Activated T-cell treated with anti-CD3 and anti-CD28 coated beads, Interleukin-2, amount 50 U/mL, for 24 hours (primary cell): Measurements from ENCODE around the gene SPRR3.
"Not testable (repeated sequence)": the region's sequence is repeated elsewhere in the genome, so short reads cannot be mapped to it uniquely, and the experiment has no call there.

Experiments used
- DNase-seq: peaks from one replicate; pipeline ENCODE4 v3.0.0-alpha.2; 2020
- H3K27ac Mint-ChIP-seq: 2 replicates; pipeline ENCODE4 v1.8.0; 2020; ENCODE audit warnings: mild to moderate bottlenecking, mixed read lengths
- H3K27me3 Mint-ChIP-seq: 2 replicates; pipeline ENCODE4 v1.8.0; 2020; ENCODE audit warnings: mixed read lengths
- H3K36me3 Mint-ChIP-seq: 2 replicates; pipeline ENCODE4 v1.8.0; 2020; ENCODE audit warnings: low read depth, mixed read lengths
- H3K4me1 Mint-ChIP-seq: 2 replicates; pipeline ENCODE4 v1.8.0; 2020; ENCODE audit warnings: low read depth, mixed read lengths
- H3K4me3 Mint-ChIP-seq: 2 replicates; pipeline ENCODE4 v1.8.0; 2020; ENCODE audit warnings: mild to moderate bottlenecking, moderate library complexity, mixed read lengths
- H3K9me3 Mint-ChIP-seq: 2 replicates; pipeline ENCODE4 v1.8.0; 2020; ENCODE audit warnings: mixed read lengths

The SPRR3 gene

DNA sequence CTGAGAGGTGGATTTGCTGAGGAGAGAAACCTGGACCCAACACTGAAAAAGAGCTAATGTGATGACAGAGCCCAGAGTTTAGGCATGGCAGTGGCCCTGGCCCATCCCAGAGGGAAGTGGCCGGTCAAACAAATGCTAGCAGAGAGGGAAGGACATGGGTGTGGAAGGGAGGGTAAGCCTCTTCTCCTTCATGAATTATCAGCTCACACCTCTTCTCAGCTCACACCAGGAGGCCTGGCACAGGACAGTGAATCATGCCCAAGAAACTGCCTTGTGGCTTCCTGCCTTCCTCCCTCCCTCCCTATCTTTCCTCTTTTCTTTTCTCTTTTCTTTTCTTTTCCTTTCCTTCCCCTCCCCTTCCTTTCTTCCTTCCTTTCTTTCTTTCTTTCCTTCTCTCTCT, 1.3 kb upstream of the SPRR3 start:
- no peaks in the 10 kb centered on the region for H3K36me3 Mint-ChIP-seq
- no peak overlapping the region for H3K4me3 Mint-ChIP-seq
- H3K9me3 Mint-ChIP-seq: peaks cover 4% of the 10 kb centered on the region
- DNase-seq: no peak
- H3K4me1 Mint-ChIP-seq: no peaks in the 10 kb centered on the region
- no peak overlapping the region for H3K27ac Mint-ChIP-seq
- H3K27me3 Mint-ChIP-seq: peaks cover 13% of the 10 kb centered on the region

DNA sequence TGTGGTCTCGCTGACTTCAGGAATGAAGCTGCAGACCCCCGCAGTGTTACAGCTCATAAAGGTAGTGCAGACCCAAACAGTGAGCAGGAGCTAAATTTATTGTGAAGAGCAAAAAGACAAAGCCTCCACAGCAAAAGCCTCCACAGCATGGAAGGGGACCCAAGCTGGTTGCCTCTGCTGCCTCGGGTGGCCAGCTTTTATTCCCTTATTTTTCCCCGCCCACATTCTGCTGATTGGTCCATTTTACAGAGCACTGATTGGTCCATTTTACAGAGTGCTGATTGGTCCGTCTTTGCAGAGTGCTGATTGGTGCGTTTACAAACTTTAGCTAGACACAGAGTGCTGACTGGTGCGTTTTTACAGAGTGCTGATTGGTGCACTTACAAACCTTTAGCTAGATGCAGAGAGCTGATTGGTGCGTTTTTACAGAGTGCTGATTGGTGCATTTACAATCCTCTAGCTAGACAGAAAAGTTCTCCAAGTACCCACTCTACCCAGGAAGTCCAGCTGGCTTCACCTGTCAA, 9.7 kb downstream of the SPRR3 start:
- not testable (repeated sequence) for H3K27ac Mint-ChIP-seq, H3K9me3 Mint-ChIP-seq, H3K4me3 Mint-ChIP-seq, H3K36me3 Mint-ChIP-seq, DNase-seq, H3K4me1 Mint-ChIP-seq
- H3K27me3 Mint-ChIP-seq: peaks cover 16% of the 10 kb centered on the region

DNA sequence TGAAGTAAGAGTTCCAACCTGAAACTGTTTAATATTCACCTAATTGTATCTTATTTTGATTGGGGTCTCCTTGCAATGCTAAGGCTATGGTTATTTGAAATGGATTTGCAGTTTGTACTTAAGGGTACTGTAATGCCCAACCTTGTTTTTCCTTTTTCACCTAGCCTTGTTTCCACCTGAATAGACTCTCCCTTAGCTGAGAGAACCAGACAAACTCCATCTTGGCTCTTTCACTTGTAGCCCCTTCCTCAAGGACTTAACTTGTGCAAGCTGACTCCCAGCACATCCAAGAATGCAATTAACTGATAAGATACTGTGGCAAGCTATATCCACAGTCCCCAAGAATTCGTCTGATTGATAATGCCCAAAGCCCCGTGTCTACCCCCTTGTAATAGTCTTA, 20.3 kb downstream of the SPRR3 start:
- not testable (repeated sequence) for H3K4me3 Mint-ChIP-seq, H3K36me3 Mint-ChIP-seq, H3K4me1 Mint-ChIP-seq, H3K27ac Mint-ChIP-seq, H3K9me3 Mint-ChIP-seq, DNase-seq
- H3K27me3 Mint-ChIP-seq: peaks cover 45% of the 10 kb centered on the region

DNA sequence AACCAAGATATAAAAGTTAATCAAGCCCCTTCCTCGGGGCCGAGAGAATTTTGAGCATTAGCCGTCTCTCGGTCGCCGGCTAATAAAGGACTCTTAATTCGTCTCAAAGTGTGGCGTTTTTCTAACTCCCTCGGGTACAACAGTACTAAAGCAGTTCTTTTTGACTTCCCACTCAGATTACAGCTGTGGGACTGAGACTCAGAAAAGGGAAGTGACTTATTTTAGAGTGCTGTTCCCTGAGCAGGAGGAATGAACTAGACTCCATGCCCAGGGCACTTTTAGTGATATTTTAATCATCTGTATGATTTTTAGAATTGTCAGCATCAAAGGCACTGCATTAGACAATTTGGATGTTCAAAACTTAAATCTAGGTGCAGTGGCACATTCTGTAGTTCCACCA, 20.8 kb downstream of the SPRR3 start:
- H3K9me3 Mint-ChIP-seq, H3K27ac Mint-ChIP-seq, H3K4me3 Mint-ChIP-seq, H3K4me1 Mint-ChIP-seq, H3K36me3 Mint-ChIP-seq, DNase-seq: not testable (repeated sequence)
- H3K27me3 Mint-ChIP-seq: peaks cover 45% of the 10 kb centered on the region

DNA sequence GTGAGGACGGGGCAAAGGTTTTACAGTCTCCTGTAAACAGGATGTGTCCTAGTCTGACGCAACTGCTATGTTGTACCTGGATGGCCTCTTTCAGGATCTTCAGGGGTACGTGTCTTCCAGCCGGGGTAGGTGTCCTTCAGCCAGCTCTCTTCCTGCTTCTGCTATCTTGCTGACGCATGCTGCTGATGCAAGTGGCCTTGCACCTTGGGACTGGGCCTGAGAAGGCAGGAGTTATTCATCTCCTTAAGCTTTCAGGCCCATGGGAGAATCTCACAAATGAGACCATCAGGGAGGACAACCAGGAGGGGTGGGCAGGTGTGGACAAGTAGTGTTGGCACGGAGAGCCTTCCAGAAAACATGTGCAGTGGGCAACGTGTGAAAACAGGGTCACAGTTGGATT, 21.6 kb downstream of the SPRR3 start:
- no peaks in the 10 kb centered on the region for H3K36me3 Mint-ChIP-seq
- peaks cover 44% of the 10 kb centered on the region for H3K27me3 Mint-ChIP-seq
- H3K4me1 Mint-ChIP-seq: no peaks in the 10 kb centered on the region
- no peak for DNase-seq
- no peaks in the 10 kb centered on the region for H3K9me3 Mint-ChIP-seq
- H3K4me3 Mint-ChIP-seq: no peak overlapping the region
- no peak overlapping the region for H3K27ac Mint-ChIP-seq

DNA sequence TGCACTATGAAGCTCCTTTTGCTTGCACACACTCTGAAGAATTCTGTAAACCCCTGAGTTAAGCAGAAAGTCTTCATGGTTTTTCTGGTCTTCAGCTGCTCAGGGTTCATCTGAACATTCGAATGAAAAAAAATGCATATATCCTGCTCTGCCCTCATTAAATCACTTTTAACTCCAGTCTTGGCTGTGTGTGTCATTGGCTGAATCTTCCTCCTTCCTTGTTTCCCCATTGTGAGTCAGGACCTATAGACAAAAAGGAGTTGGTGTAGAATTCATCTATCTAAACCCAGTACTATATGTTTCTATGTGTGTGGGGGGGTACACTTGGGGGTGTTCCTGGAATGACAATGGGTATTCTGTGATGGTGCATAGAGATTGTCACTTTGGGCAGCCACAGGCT, 22.9 kb downstream of the SPRR3 start:
- Mint-ChIP-seq H3K27ac (no peak overlapping the region), H3K4me1 (no peaks in the 10 kb centered on the region), H3K4me3 (no peak overlapping the region), H3K27me3 (peaks cover 43% of the 10 kb centered on the region), H3K9me3 (no peaks in the 10 kb centered on the region), H3K36me3 (no peaks in the 10 kb centered on the region)
- no peak for DNase-seq

DNA sequence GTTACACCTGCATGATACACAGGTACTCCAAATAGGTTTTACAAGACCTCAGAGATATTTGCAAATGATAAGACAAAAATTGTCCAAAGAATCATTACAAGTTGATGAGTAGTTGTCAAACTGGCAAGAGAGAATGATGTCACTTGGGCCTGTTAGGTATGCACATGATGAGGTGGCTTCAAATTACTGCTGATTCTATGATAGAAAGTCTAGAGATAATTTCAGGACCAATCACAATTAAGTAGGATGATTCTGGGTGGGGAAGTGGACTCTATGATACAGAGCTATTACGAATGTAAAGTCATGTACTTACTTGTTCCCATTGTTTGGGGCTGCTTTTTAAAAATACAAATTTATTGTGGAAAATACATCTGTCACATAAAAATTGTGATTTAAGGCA, 24.2 kb downstream of the SPRR3 start:
- Mint-ChIP-seq H3K27ac (no peak overlapping the region), H3K9me3 (no peaks in the 10 kb centered on the region), H3K36me3 (no peaks in the 10 kb centered on the region), H3K4me3 (no peak overlapping the region), H3K27me3 (peaks cover 35% of the 10 kb centered on the region), H3K4me1 (no peaks in the 10 kb centered on the region)
- DNase-seq: no peak

DNA sequence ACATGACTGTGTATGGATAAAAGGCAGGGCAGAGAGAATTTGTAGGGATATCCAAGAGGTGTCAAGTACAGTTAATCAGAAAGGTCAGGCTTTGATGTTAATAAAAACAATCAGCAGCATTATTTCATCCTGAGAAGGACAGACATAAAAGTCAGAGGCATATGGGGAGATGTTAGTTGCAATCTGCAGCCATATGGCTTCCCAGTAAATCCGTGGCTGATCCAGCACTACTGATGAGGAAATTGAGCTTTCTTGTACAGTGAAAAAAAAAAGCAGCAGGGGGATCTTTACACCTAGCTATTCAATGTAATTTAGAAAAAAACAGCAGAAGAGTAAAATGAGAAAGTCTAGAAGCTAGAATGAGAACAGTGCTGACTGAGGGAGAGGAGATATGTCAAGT, 27.2 kb downstream of the SPRR3 start:
- Mint-ChIP-seq H3K9me3 (no peaks in the 10 kb centered on the region), H3K4me1 (no peaks in the 10 kb centered on the region), H3K36me3 (no peaks in the 10 kb centered on the region), H3K27ac (no peak overlapping the region), H3K27me3 (peaks cover 20% of the 10 kb centered on the region), H3K4me3 (no peak overlapping the region)
- no peak for DNase-seq

DNA sequence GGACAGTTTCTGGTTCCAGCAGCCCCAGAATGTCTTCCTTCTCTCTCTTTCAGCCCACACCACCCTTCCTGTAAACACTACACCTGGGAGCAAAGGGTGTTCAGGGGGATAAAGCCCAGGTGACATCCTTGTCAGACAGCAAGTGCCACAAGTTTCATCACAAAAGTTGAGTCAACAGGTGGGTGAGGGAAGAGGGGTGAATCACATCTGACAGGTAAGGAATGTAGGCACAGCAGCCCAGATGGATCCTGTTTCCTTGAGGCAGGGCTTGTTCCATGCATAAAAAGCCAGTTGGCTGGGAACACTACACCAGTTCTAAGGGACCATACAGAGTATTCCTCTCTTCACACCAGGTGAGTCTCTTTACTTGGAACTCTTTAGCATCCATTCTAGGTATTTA, 29.3 kb downstream of the SPRR3 start, which contains the start of gene SPRR1B:
Gene SPRR1B (plus strand): TSS at position 309 of the 400 bp plus-strand sequence. CDS start 1,143 bp downstream, outside the sequence.
- peaks cover 23% of the 10 kb centered on the region for H3K27me3 Mint-ChIP-seq
- no peaks in the 10 kb centered on the region for H3K36me3 Mint-ChIP-seq
- no peak within 1 kb of the TSS for H3K4me3 Mint-ChIP-seq
- no peak for DNase-seq
- no peaks in the 10 kb centered on the region for H3K9me3 Mint-ChIP-seq
- no peak within 1 kb of the TSS for H3K27ac Mint-ChIP-seq
- no peaks in the 10 kb centered on the region for H3K4me1 Mint-ChIP-seq

DNA sequence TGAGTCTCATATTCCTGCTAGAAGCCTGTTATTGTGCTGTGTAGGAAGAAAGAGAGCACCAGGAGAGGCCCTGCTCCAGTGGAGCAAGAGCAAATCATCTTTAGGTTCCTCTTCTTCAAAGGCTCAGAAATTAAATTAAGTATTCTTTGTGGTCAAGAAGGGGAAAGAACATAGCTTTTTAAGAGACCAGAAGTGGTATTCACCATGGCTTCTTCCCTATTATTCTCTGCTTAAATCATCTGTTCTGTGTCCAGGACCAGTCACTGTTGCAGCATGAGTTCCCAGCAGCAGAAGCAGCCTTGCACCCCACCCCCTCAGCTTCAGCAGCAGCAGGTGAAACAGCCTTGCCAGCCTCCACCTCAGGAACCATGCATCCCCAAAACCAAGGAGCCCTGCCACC, 30.5 kb downstream of the SPRR3 start:
- Mint-ChIP-seq H3K36me3 (no peaks in the 10 kb centered on the region), H3K4me3 (no peak overlapping the region), H3K27ac (no peak overlapping the region), H3K27me3 (peaks cover 29% of the 10 kb centered on the region), H3K4me1 (no peaks in the 10 kb centered on the region), H3K9me3 (no peaks in the 10 kb centered on the region)
- no peak for DNase-seq

DNA sequence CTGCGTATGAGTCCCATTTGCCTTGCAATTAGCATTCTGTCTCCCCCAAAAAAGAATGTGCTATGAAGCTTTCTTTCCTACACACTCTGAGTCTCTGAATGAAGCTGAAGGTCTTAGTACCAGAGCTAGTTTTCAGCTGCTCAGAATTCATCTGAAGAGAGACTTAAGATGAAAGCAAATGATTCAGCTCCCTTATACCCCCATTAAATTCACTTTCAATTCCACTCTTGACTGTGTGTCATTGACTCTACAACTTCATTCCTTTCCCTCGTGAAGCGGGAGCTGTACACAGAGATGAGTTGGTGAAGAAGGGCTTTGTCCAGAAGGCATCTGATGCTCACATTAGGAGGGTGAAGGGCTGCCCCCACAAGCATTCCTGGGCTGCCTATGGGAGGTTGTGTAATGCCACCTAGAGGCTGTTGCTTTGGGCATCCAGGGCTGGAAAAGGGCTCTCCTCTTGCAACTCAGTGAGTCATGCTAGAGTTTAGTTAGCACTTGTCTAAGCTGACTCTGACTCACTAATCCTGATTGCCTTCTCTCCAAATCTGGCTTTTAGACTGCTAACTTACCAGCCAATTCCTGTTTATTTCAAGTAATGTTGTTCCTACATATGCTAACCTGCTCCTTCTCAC, 31.2 kb downstream of the SPRR3 start:
- Mint-ChIP-seq H3K4me1 (no peaks in the 10 kb centered on the region), H3K36me3 (no peaks in the 10 kb centered on the region), H3K27ac (no peak overlapping the region), H3K4me3 (no peak overlapping the region), H3K27me3 (peaks cover 32% of the 10 kb centered on the region), H3K9me3 (no peaks in the 10 kb centered on the region)
- no peak for DNase-seq

DNA sequence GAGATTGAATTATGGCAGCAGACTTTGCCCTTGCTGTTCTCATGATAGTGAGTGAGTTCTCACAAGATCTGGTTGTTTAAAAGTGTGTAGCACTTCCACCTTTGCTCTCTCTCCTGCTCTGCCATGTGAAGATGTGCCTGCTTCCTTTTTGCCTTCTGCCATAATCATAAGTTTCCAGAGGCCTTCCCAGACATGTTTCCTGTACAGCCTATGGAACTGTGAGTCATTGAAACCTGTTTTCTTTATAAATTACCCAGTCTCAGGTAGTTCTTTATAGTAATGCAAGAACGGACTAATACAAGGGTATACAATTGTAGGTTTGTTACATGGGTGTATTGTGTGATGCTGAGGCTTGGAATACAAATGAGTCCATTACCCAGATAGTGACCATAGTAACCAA, 33.7 kb downstream of the SPRR3 start:
- Mint-ChIP-seq H3K4me1 (no peaks in the 10 kb centered on the region), H3K27me3 (peaks cover 37% of the 10 kb centered on the region), H3K36me3 (no peaks in the 10 kb centered on the region), H3K27ac (no peak overlapping the region), H3K9me3 (no peaks in the 10 kb centered on the region), H3K4me3 (no peak overlapping the region)
- no peak for DNase-seq

DNA sequence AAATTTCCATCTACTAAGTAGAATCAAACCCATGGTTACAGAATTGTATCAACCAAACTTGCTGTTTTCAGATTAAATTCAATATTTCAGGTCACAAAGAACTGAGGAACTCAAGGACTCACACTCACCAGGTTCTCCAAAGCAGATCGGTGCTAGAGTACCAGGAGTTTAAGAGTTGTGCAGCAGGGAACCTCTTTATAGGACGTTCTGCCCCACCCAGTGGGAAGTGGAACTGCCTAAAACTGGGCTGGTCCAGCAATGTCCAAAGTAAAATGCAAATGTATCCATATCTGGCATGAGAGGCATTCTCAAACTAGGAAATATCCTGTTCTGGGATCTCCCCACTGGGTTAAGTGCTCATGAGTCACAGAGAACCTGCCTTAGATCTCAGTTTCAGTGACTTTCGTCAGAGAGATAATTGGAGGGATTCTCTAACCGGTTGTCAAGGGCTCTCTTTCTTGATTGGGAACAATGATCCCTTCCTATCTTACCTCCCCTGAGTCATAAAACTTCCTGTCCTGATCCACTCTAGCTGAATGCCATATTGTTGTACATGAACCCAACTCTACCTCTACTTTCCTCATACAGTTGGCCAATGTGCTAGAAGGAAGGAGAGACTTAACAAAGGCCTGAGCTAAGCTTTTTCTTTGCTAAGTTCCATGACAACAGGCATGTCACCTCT, 39.5 kb downstream of the SPRR3 start, which contains the start of gene SPRR2D:
Gene SPRR2D (minus strand): TSS at position 171 of the 682 bp plus-strand sequence. CDS start 774 bp downstream, outside the sequence.
- Mint-ChIP-seq H3K27ac (no peak within 1 kb of the TSS), H3K36me3 (no peaks in the 10 kb centered on the region), H3K4me1 (no peaks in the 10 kb centered on the region), H3K9me3 (no peaks in the 10 kb centered on the region), H3K27me3 (peaks cover 69% of the 10 kb centered on the region), H3K4me3 (no peak within 1 kb of the TSS)
- no peak for DNase-seq

DNA sequence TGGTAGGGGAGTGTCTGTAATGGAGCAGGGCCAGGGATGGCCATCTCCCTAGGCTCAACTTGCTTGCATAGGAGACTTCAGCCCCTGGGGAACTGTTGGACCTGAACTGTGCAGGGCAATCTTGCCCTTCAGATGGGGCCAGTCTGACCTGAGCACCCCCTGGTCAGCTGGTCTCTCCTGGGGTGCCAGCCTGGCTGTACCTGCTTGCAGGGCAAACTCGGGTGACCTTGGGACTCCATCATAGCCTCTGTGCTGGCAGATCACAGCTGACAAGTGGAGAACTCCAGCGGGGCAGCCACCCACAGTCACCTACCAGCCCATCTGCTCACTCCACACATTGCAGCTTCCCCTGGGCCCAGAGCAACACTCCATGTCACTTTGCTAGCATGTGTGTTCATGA, 47.7 kb downstream of the SPRR3 start:
- Mint-ChIP-seq H3K27me3 (peaks cover 54% of the 10 kb centered on the region), H3K36me3 (no peaks in the 10 kb centered on the region), H3K4me1 (no peaks in the 10 kb centered on the region), H3K27ac (no peak overlapping the region), H3K9me3 (no peaks in the 10 kb centered on the region), H3K4me3 (no peak overlapping the region)
- DNase-seq: no peak
